GM12878 (cell line): ENCODE results near the gene ATG13. TPM values are rescaled to one million over a fixed set of nuclear protein-coding genes. Genes with fewer than 3 reads are reported as not detected.

Source experiments
- ATAC-seq: fragments of 200-7000 bp; cut with Tn5 transposase; 3 replicates; pipeline ENCODE4 v1.9.1; 2020; ENCODE audit warnings: mild to moderate bottlenecking, moderate library complexity
- BruUV-seq: library from RNA; stranded (reverse); fragments of 400-500 nt; replicated peaks from 2 replicates; lab custom pipeline; 2021; lab: Mats Ljungman, UMichigan
- CTCF ChIA-PET: fragments of 300-600 bp; sonication (Branson Sonifier 250); formaldehyde crosslinking; extraction: SDS; loops from one replicate; lab custom pipeline; 2021; ENCODE audit warnings: inconsistent platforms; lab: Yijun Ruan, JAX
- POLR2A ChIA-PET: fragments of 350-600 bp; formaldehyde crosslinking; extraction: SDS; loops from one replicate; lab custom pipeline; 2021; ENCODE audit warnings: inconsistent platforms; lab: Charles Lee
- RAD21 ChIA-PET: fragments of 300-600 bp; sonication (Branson Sonifier 250); formaldehyde crosslinking; loops from one replicate; lab custom pipeline; 2023; ENCODE audit warnings: antibody characterized with exemption; ENCODE audit not compliant: unreplicated experiment; lab: Charles Lee
- SMC1A ChIA-PET: fragments of 300-600 bp; sonication (Branson Sonifier 250); formaldehyde crosslinking; loops from one replicate; lab custom pipeline; 2023; ENCODE audit not compliant: unreplicated experiment, uncharacterized antibody; lab: Charles Lee
- DNase-seq: peaks from one replicate; pipeline ENCODE4 v3.0.0-alpha.2; 2011; ENCODE audit warnings: low read depth, low spot score
- FAIRE-seq: peaks from 3 replicates; lab custom pipeline; 2011; peaks lifted over from hg19 to GRCh38; lab: Jason Lieb, UNC
- H2AFZ ChIP-seq: 2 replicates; pipeline ENCODE4 v1.6.0; 2011; ENCODE audit warnings: low read depth, low read length, control low read depth; ENCODE audit not compliant: control insufficient read depth
- H3K27ac ChIP-seq: 2 replicates; pipeline ENCODE4 v1.5.1; 2011; ENCODE audit warnings: control low read depth; ENCODE audit not compliant: control insufficient read depth, insufficient read depth
- H3K27me3 ChIP-seq, 2 experiments: replicated peaks in 1 of 2; 2 replicates each; pipeline versions ENCODE4 v1.6.0 to v1.6.1; 2011; ENCODE audit warnings: low read length in 1 of 2; ENCODE audit not compliant: control insufficient read depth in 2 of 2, insufficient read depth in 2 of 2
- H3K36me3 ChIP-seq, 2 experiments: 2 replicates each; pipeline ENCODE4 v1.5.1; 2011; ENCODE audit warnings: low read length in 1 of 2; ENCODE audit not compliant: control insufficient read depth in 2 of 2, insufficient read depth in 2 of 2
- H3K4me1 ChIP-seq: 2 replicates; pipeline ENCODE4 v1.6.1; 2011; ENCODE audit warnings: mild to moderate bottlenecking, low read length, moderate library complexity, mixed read lengths; ENCODE audit not compliant: control insufficient read depth, insufficient read depth
- H3K4me2 ChIP-seq: 2 replicates; pipeline ENCODE4 v1.6.0; 2011; ENCODE audit warnings: control low read depth; ENCODE audit not compliant: control insufficient read depth, insufficient read depth
- H3K4me3 ChIP-seq: fragments of 200-600 bp; sonication (generic); 2 replicates; pipeline ENCODE4 v1.5.1; 2016
- H3K79me2 ChIP-seq: 2 replicates; pipeline ENCODE4 v1.6.0; 2011; ENCODE audit warnings: low read length; ENCODE audit not compliant: control insufficient read depth, insufficient read depth
- H3K9ac ChIP-seq: 2 replicates; pipeline ENCODE4 v1.8.0; 2011; ENCODE audit warnings: low read length, control low read depth, mixed read lengths; ENCODE audit not compliant: control insufficient read depth, insufficient read depth
- H3K9me3 ChIP-seq: replicated peaks from 3 replicates; pipeline ENCODE4 v1.5.1; 2011; ENCODE audit warnings: mild to moderate bottlenecking, low read length; ENCODE audit not compliant: control insufficient read depth, insufficient read depth
- H4K20me1 ChIP-seq: 2 replicates; pipeline ENCODE4 v1.6.0; 2011; ENCODE audit not compliant: control insufficient read depth, insufficient read depth
- BACH1 ChIP-seq: fragments of 450-650 bp; IDR thresholded peaks from 2 replicates; pipeline ENCODE4 v1.6.1; 2017; ENCODE audit warnings: mild to moderate bottlenecking, borderline replicate concordance
- CBFB ChIP-seq: IDR thresholded peaks from 2 replicates; pipeline ENCODE4 v1.6.1; 2016; ENCODE audit warnings: antibody characterized with exemption, low read depth
- CHD1 ChIP-seq: IDR thresholded peaks from 2 replicates; pipeline ENCODE4 v1.6.1; 2012; ENCODE audit warnings: low read depth, low read length, improper control_type of control experiment
- CHD4 ChIP-seq: fragments of 200-600 bp; sonication (generic); IDR thresholded peaks from 2 replicates; pipeline ENCODE4 v1.6.1; 2016; ENCODE audit warnings: mild to moderate bottlenecking
- HSF1 ChIP-seq: fragments of 150-350 bp; IDR thresholded peaks from 2 replicates; pipeline ENCODE4 v1.6.1; 2014; ENCODE audit warnings: mild to moderate bottlenecking, low read depth, low read length
- IKZF1 ChIP-seq: fragments of 450-650 bp; conservative IDR thresholded peaks from 2 replicates; pipeline ENCODE4 v1.6.1; 2017; ENCODE audit warnings: antibody characterized with exemption, mild to moderate bottlenecking
- JUND ChIP-seq: IDR thresholded peaks from 2 replicates; pipeline ENCODE4 v1.6.1; 2012; ENCODE audit warnings: low read depth, mild to moderate bottlenecking, low read length, improper control_type of control experiment, moderate library complexity
- KAT2A ChIP-seq: conservative IDR thresholded peaks from 2 replicates; pipeline ENCODE4 v1.6.1; 2011; ENCODE audit warnings: low read depth, low read length; ENCODE audit not compliant: control insufficient read depth
- MXI1 ChIP-seq: fragments of 150-350 bp; IDR thresholded peaks from 2 replicates; pipeline ENCODE4 v1.6.1; 2011; ENCODE audit warnings: low read depth, mild to moderate bottlenecking, inconsistent platforms, low read length, improper control_type of control experiment
- NBN ChIP-seq: fragments of 450-650 bp; IDR thresholded peaks from 2 replicates; pipeline ENCODE4 v1.6.1; 2016
- NFIC ChIP-seq: IDR thresholded peaks from 2 replicates; pipeline ENCODE4 v1.6.1; 2012; ENCODE audit warnings: low read depth, mild to moderate bottlenecking, inconsistent platforms, low read length, moderate library complexity
- NFYB ChIP-seq: IDR thresholded peaks from 2 replicates; pipeline ENCODE4 v1.6.1; 2011; ENCODE audit warnings: low read depth, mild to moderate bottlenecking, low read length, improper control_type of control experiment, moderate library complexity; ENCODE audit not compliant: insufficient read depth
- RAD51 ChIP-seq: fragments of 450-650 bp; IDR thresholded peaks from 2 replicates; pipeline ENCODE4 v1.6.1; 2016; ENCODE audit warnings: moderate library complexity, mild to moderate bottlenecking, inconsistent platforms
- RELB ChIP-seq: fragments of 450-650 bp; IDR thresholded peaks from 2 replicates; pipeline ENCODE4 v1.6.1; 2017; ENCODE audit warnings: low read depth, mild to moderate bottlenecking, moderate library complexity
- RUNX3 ChIP-seq: IDR thresholded peaks from 2 replicates; pipeline ENCODE4 v1.6.1; 2012; ENCODE audit warnings: low read length, inconsistent platforms
- YBX1 ChIP-seq: fragments of 450-650 bp; IDR thresholded peaks from 2 replicates; pipeline ENCODE4 v1.6.1; 2016; ENCODE audit warnings: antibody characterized with exemption
- YY1 ChIP-seq: IDR thresholded peaks from 2 replicates; pipeline ENCODE4 v1.6.1; 2011; ENCODE audit warnings: low read depth, mild to moderate bottlenecking, low read length
- ZNF274 ChIP-seq: IDR thresholded peaks from one replicate; pipeline ENCODE4 v1.8.0; 2011; ENCODE audit not compliant: insufficient read length, insufficient read depth
- in situ Hi-C: fragments of 300-500 bp; cut with MboI; formaldehyde crosslinking; loops from 9 replicates; pipeline ENCODE4 v1.14.3; 2018; ENCODE audit warnings: mixed read lengths
- intact Hi-C: fragments of 100-400 bp; cut with micrococcal nuclease; formaldehyde crosslinking; loops from one replicate; pipeline ENCODE4 v1.14.2; 2022; ENCODE audit not compliant: unreplicated experiment
- polyA plus RNA-seq, 11 experiments: library from polyadenylated mRNA; depleted of rRNA in 4 of 11; unstranded in 6 of 11; stranded (reverse) in 5 of 11; fragments of >200 nt; fragmentation: Nextera tagmentation in 4 of 11; fragmentation: Illumina TruSeq in 1 of 11; extraction: Ambion mirVana in 4 of 11; extraction: Trizol in 1 of 11; gene quantifications; 1 replicate in 1 of 11; 2 replicates in 10 of 11; pipeline versions ENCODE4 v1.2.1 to v1.2.3, GENCODE V29; 2011 to 2016; ENCODE audit warnings: inconsistent platforms in 2 of 11, missing spikeins in 2 of 11, low read depth in 1 of 11
- total RNA-seq, 4 experiments: library from RNA; depleted of rRNA in 3 of 4; stranded (reverse); fragments of >200 nt in 3 of 4; fragmentation: Illumina TruSeq in 1 of 4; extraction: Trizol in 1 of 4; gene quantifications; 2 replicates each; pipeline versions ENCODE4 v1.2.1 to v1.2.3, GENCODE V29; 2013 to 2021
- TF ChIP-seq, protein P1 (sequence below): IDR thresholded peaks from 2 replicates; pipeline ENCODE4 v1.6.1; 2012; ENCODE audit warnings: low read depth, low read length, improper control_type of control experiment
- TF ChIP-seq, protein P2 (sequence below): IDR thresholded peaks from 2 replicates; pipeline ENCODE4 v1.6.1; 2011; ENCODE audit warnings: low read depth, mild to moderate bottlenecking, low read length, moderate library complexity, borderline replicate concordance; ENCODE audit errors: extremely low read depth

ATG13 gene
- total and polyA plus RNA-seq, 10 of the 15 experiments (the other 5 are each of a cell fraction or from before 2014, with no cell fraction given) = 10.9 to 61.6 (median 50.9) TPM

- Histone ChIP-seq H4K20me1 (no peaks in the 10 kb centered on the region), H3K36me3 (peaks cover 12 to 34% of the 10 kb centered on the region in 2 experiments), H3K9me3 (no peaks in the 10 kb centered on the region), H3K9ac (no peak overlapping the region), H3K4me1 (no peaks in the 10 kb centered on the region), H3K4me3 (no peak overlapping the region), H3K27ac (no peak overlapping the region), H3K27me3 (no peaks in the 10 kb centered on the region)
- FAIRE-seq (no peak), ATAC-seq (no peak), DNase-seq (no peak)
- in situ Hi-C loops = no loop called here
- SMC1A ChIA-PET = no interaction called here
- intact Hi-C loops = no loop called here
- TF ChIP-seq HSF1 (no peak), CHD4 (no peak), ZNF274 (no peak), NFYB (no peak), CHD1 (no peak), IKZF1 (no peak), NFIC (no peak), BACH1 (no peak), KAT2A (no peak), RAD51 (no peak), JUND (no peak), RELB (no peak), YY1 (no peak), MXI1 (no peak), NBN (no peak), YBX1 (no peak), RUNX3 (no peak), CBFB (no peak)
- TF ChIP-seq, protein P1, sequence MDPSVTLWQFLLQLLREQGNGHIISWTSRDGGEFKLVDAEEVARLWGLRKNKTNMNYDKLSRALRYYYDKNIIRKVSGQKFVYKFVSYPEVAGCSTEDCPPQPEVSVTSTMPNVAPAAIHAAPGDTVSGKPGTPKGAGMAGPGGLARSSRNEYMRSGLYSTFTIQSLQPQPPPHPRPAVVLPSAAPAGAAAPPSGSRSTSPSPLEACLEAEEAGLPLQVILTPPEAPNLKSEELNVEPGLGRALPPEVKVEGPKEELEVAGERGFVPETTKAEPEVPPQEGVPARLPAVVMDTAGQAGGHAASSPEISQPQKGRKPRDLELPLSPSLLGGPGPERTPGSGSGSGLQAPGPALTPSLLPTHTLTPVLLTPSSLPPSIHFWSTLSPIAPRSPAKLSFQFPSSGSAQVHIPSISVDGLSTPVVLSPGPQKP = no peak
- TF ChIP-seq, protein P2, sequence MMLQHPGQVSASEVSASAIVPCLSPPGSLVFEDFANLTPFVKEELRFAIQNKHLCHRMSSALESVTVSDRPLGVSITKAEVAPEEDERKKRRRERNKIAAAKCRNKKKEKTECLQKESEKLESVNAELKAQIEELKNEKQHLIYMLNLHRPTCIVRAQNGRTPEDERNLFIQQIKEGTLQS = no peak
- TF ChIP-seq, all 136 proteins: peak for 0
- BruUV-seq = no TSS peak
- Histone ChIP-seq H3K4me2 (no peak overlapping the region), H2AFZ (no peak overlapping the region), H3K79me2 (no peaks in the 10 kb centered on the region)
- ChIA-PET POLR2A (no interaction called here), RAD21 (no interaction called here), CTCF (no interaction called here)
Observed at GRCh38 chr11:46661836-46662235, 44.5 kb downstream of the ATG13 start.
